ENCODE data around the gene AAGAB. TPM values are rescaled to one million over a fixed set of nuclear protein-coding genes. Genes with fewer than 3 reads are reported as not detected.

AAGAB gene
- total and polyA plus RNA-seq, 3 donors from 2014 or later, result 36.4 to 40.4 (median 36.6) TPM

- Histone ChIP-seq H3K9me3 (no peaks in the 10 kb centered on the region), H3K27me3 (no peaks in the 10 kb centered on the region), H3K4me1 (no peaks in the 10 kb centered on the region), H3K27ac (no peak overlapping the region), H3K36me3 (ENCODE audit: low read depth, missing control alignments) (no peaks in the 10 kb centered on the region), H3K4me3 (no peak overlapping the region)
- DNase-seq, result peak; percentile 26
- intact Hi-C loops (cut with DNase I; ENCODE audit: low total_unique reads), result no loop called here
- WGBS, 2 donors, result 71 to 75% methylated on average over 3 of the region's 3 CpGs
- TF ChIP-seq CTCF (IDR thresholded peaks at IDR 0.05) (no peak), POLR2A (IDR thresholded peaks at IDR 0.05) (no peak)
Measured at GRCh38 chr15:67240235-67241131, 14.0 kb downstream of the AAGAB start.

GRCh38 chr15:67232591-67232990, 21.9 kb downstream of the AAGAB start:
- no peaks in the 10 kb centered on the region for H3K9me3 ChIP-seq
- TF ChIP-seq CTCF (IDR thresholded peaks at IDR 0.05) (no peak), POLR2A (IDR thresholded peaks at IDR 0.05) (no peak)
- no peaks in the 10 kb centered on the region for H3K4me1 ChIP-seq
- no peaks in the 10 kb centered on the region for H3K27me3 ChIP-seq
- no peak for DNase-seq
- 67 to 69% methylated on average over 3 of the region's 3 CpGs for WGBS, 2 donors
- H3K36me3 ChIP-seq (ENCODE audit: low read depth, missing control alignments), result no peaks in the 10 kb centered on the region
- H3K4me3 ChIP-seq, result no peak overlapping the region
- intact Hi-C loops (cut with DNase I; ENCODE audit: low total_unique reads), result no loop called here
- no peak overlapping the region for H3K27ac ChIP-seq

- no peaks in the 10 kb centered on the region for H3K4me1 ChIP-seq
- TF ChIP-seq CTCF (IDR thresholded peaks at IDR 0.05) (no peak), POLR2A (IDR thresholded peaks at IDR 0.05) (no peak)
- H3K27ac ChIP-seq, result no peak overlapping the region
- DNase-seq, result no peak
- no peaks in the 10 kb centered on the region for H3K36me3 ChIP-seq (ENCODE audit: low read depth, missing control alignments)
- no peak overlapping the region for H3K4me3 ChIP-seq
- intact Hi-C loops (cut with DNase I; ENCODE audit: low total_unique reads), result no loop called here
- H3K9me3 ChIP-seq, result no peaks in the 10 kb centered on the region
- 98 to 100% methylated on average over 2 of the region's 2 CpGs for WGBS, 2 donors
- no peaks in the 10 kb centered on the region for H3K27me3 ChIP-seq
Measured at GRCh38 chr15:67230504-67230903, 24.0 kb downstream of the AAGAB start.

GRCh38 chr15:67228286-67228685, 26.2 kb downstream of the AAGAB start:
- DNase-seq, result no peak
- H3K9me3 ChIP-seq, result no peaks in the 10 kb centered on the region
- H3K27ac ChIP-seq, result no peak overlapping the region
- intact Hi-C loops (cut with DNase I; ENCODE audit: low total_unique reads), result no loop called here
- H3K36me3 ChIP-seq (ENCODE audit: low read depth, missing control alignments), result no peaks in the 10 kb centered on the region
- TF ChIP-seq POLR2A (IDR thresholded peaks at IDR 0.05) (no peak), CTCF (IDR thresholded peaks at IDR 0.05) (no peak)
- H3K27me3 ChIP-seq, result no peaks in the 10 kb centered on the region
- no peak overlapping the region for H3K4me3 ChIP-seq
- no peaks in the 10 kb centered on the region for H3K4me1 ChIP-seq
- 77 to 85% methylated on average over 1 of the region's 1 CpG for WGBS, 2 donors

- H3K9me3 ChIP-seq, result no peaks in the 10 kb centered on the region
- TF ChIP-seq CTCF (IDR thresholded peaks at IDR 0.05) (no peak), POLR2A (IDR thresholded peaks at IDR 0.05) (no peak)
- H3K4me3 ChIP-seq, result no peak overlapping the region
- intact Hi-C loops (cut with DNase I; ENCODE audit: low total_unique reads), result no loop called here
- H3K27ac ChIP-seq, result no peak overlapping the region
- DNase-seq, result no peak
- 96 to 98% methylated on average over 1 of the region's 1 CpG for WGBS, 2 donors
- no peaks in the 10 kb centered on the region for H3K36me3 ChIP-seq (ENCODE audit: low read depth, missing control alignments)
- H3K4me1 ChIP-seq, result no peaks in the 10 kb centered on the region
- no peaks in the 10 kb centered on the region for H3K27me3 ChIP-seq
Measured at GRCh38 chr15:67227846-67228245, 26.6 kb downstream of the AAGAB start.

Data from testis (tissue), 3 donors.